GM20431 (cell line): ENCODE results near the gene SMAD2.
"Not testable (repeated sequence)": the region's sequence is repeated elsewhere in the genome, so short reads cannot be mapped to it uniquely, and the experiment has no call there.

ENCODE experiments used
- in situ Hi-C: fragments of 300-500 bp; cut with MseI, MboI; formaldehyde crosslinking; loops from one replicate; pipeline ENCODE4 v1.15.0; 2020; ENCODE audit warnings: low sequenced_read_pairs; ENCODE audit not compliant: unreplicated experiment

Gene SMAD2

GRCh38 chr18:47863041-47863440, 67.4 kb downstream of the SMAD2 start:
- in situ Hi-C loops: no loop called here

GRCh38 chr18:47858607-47859006, 71.9 kb downstream of the SMAD2 start:
- in situ Hi-C loops: no loop called here

- in situ Hi-C loops: no loop called here
These were observed 82.8 kb downstream of the SMAD2 start for GRCh38 chr18:47847635-47848034.

- in situ Hi-C loops: no loop called here
These were observed 84.0 kb downstream of the SMAD2 start for GRCh38 chr18:47846431-47846830.

- in situ Hi-C loops: no loop called here
These were observed 85.5 kb downstream of the SMAD2 start for GRCh38 chr18:47844828-47845498.

- in situ Hi-C loops: no loop called here
These were observed 87.6 kb downstream of the SMAD2 start for GRCh38 chr18:47842836-47843235.

GRCh38 chr18:47838396-47838795, 92.1 kb downstream of the SMAD2 start:
- in situ Hi-C loops: no loop called here

GRCh38 chr18:47832348-47832747, 98.1 kb downstream of the SMAD2 start:
- in situ Hi-C loops: no loop called here

GRCh38 chr18:47831351-47831750, 99.1 kb downstream of the SMAD2 start:
- in situ Hi-C loops: no loop called here

GRCh38 chr18:47830772-47831171, 99.7 kb downstream of the SMAD2 start:
- in situ Hi-C loops: no loop called here

GRCh38 chr18:47829831-47830230, 100.6 kb downstream of the SMAD2 start:
- in situ Hi-C loops: no loop called here

GRCh38 chr18:47828031-47828430, 102.4 kb downstream of the SMAD2 start:
- in situ Hi-C loops: not testable (repeated sequence)

GRCh38 chr18:47826157-47827074, 104.0 kb downstream of the SMAD2 start:
- in situ Hi-C loops: no loop called here

GRCh38 chr18:47821314-47821713, 109.1 kb downstream of the SMAD2 start:
- in situ Hi-C loops: no loop called here

- in situ Hi-C loops: no loop called here
These were observed 112.7 kb downstream of the SMAD2 start for GRCh38 chr18:47817795-47818077.

GRCh38 chr18:47817017-47817794, 113.3 kb downstream of the SMAD2 start:
- in situ Hi-C loops: no loop called here

- in situ Hi-C loops: no loop called here
These were observed 114.8 kb downstream of the SMAD2 start for GRCh38 chr18:47815486-47816270.

- in situ Hi-C loops: no loop called here
These were observed 121.0 kb downstream of the SMAD2 start for GRCh38 chr18:47809420-47809819.

- in situ Hi-C loops: no loop called here
These were observed 127.7 kb downstream of the SMAD2 start for GRCh38 chr18:47802802-47803201.

- in situ Hi-C loops: no loop called here
These were observed 128.6 kb downstream of the SMAD2 start for GRCh38 chr18:47801817-47802216.
